NCI-H2081 (cell line): ENCODE measurements around the gene SLC6A9.

Source experiments
- DNase-seq, 2 experiments: peaks; one replicate each; lab custom pipeline; 2025; lab: John Stamatoyannopoulos, UW

Gene SLC6A9

GRCh38 chr1:44029260-44029910 is 1.9 kb downstream of the SLC6A9 start:
- DNase-seq, result no peak

- DNase-seq, result no peak
Measured at GRCh38 chr1:44027320-44027719, 3.9 kb downstream of the SLC6A9 start.

GRCh38 chr1:44025816-44026215 is 5.4 kb downstream of the SLC6A9 start:
- DNase-seq, result no peak

GRCh38 chr1:44024903-44025525 is 6.2 kb downstream of the SLC6A9 start:
- no peak for DNase-seq

GRCh38 chr1:44024031-44024902 is 7.0 kb downstream of the SLC6A9 start:
- no peak for DNase-seq

GRCh38 chr1:44021581-44022321 is 9.5 kb downstream of the SLC6A9 start:
- DNase-seq, result no peak

GRCh38 chr1:44021156-44021555 is 10.1 kb downstream of the SLC6A9 start:
- DNase-seq, result no peak

GRCh38 chr1:44020464-44020863 is 10.8 kb downstream of the SLC6A9 start:
- no peak for DNase-seq

- no peak for DNase-seq
Measured at GRCh38 chr1:44019466-44019948, 11.8 kb downstream of the SLC6A9 start.

- no peak for DNase-seq
Measured at GRCh38 chr1:44016890-44017400, 14.3 kb downstream of the SLC6A9 start.

- no peak for DNase-seq
Measured at GRCh38 chr1:44016041-44016889, 15.0 kb downstream of the SLC6A9 start.

- DNase-seq, result no peak
Measured at GRCh38 chr1:44015206-44015605, 16.1 kb downstream of the SLC6A9 start.

GRCh38 chr1:44014365-44015104 is 16.7 kb downstream of the SLC6A9 start:
- no peak for DNase-seq

- no peak for DNase-seq
Measured at GRCh38 chr1:44013949-44014348, 17.3 kb downstream of the SLC6A9 start.

GRCh38 chr1:44012941-44013609 is 18.2 kb downstream of the SLC6A9 start:
- DNase-seq, result no peak

GRCh38 chr1:44012404-44012803 is 18.9 kb downstream of the SLC6A9 start:
- DNase-seq, result peak in 1 of 2 experiments; percentile 47

- DNase-seq, result no peak
Measured at GRCh38 chr1:44010935-44011471, 20.3 kb downstream of the SLC6A9 start.

GRCh38 chr1:44008259-44008658 is 23.0 kb downstream of the SLC6A9 start:
- DNase-seq, result no peak

GRCh38 chr1:44002606-44003157 is 28.6 kb downstream of the SLC6A9 start:
- DNase-seq, result no peak
